Retinal pigment epithelial cell (primary cell): ENCODE measurements around the gene TNRC6C.

Experiments
- DNase-seq: peaks from one replicate; pipeline ENCODE4 v3.0.0-alpha.2; 2010; ENCODE audit warnings: low read depth
- H3K4me3 ChIP-seq: 2 replicates; pipeline ENCODE4 v1.5.1; 2011; ENCODE audit warnings: mild to moderate bottlenecking, low read length, control low read depth, moderate library complexity
- TF ChIP-seq, protein P1 (sequence below): conservative IDR thresholded peaks from 2 replicates; pipeline ENCODE4 v1.5.1; 2011; ENCODE audit warnings: low read depth, low read length, control low read depth, inconsistent platforms

TNRC6C gene

GRCh38 chr17:78144736-78145641, 186.5 kb downstream of the TNRC6C start:
- H3K4me3 ChIP-seq, result no peak overlapping the region
- DNase-seq, result no peak

GRCh38 chr17:78146471-78146869, 188.0 kb downstream of the TNRC6C start:
- no peak for DNase-seq
- TF ChIP-seq, protein P1, sequence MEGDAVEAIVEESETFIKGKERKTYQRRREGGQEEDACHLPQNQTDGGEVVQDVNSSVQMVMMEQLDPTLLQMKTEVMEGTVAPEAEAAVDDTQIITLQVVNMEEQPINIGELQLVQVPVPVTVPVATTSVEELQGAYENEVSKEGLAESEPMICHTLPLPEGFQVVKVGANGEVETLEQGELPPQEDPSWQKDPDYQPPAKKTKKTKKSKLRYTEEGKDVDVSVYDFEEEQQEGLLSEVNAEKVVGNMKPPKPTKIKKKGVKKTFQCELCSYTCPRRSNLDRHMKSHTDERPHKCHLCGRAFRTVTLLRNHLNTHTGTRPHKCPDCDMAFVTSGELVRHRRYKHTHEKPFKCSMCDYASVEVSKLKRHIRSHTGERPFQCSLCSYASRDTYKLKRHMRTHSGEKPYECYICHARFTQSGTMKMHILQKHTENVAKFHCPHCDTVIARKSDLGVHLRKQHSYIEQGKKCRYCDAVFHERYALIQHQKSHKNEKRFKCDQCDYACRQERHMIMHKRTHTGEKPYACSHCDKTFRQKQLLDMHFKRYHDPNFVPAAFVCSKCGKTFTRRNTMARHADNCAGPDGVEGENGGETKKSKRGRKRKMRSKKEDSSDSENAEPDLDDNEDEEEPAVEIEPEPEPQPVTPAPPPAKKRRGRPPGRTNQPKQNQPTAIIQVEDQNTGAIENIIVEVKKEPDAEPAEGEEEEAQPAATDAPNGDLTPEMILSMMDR, result no peak
- H3K4me3 ChIP-seq, result no peak overlapping the region

More at GRCh38 chr17:78144736-78145641, 186.5 kb downstream of the TNRC6C start:
- TF ChIP-seq, protein P1, result no peak

DNA sequence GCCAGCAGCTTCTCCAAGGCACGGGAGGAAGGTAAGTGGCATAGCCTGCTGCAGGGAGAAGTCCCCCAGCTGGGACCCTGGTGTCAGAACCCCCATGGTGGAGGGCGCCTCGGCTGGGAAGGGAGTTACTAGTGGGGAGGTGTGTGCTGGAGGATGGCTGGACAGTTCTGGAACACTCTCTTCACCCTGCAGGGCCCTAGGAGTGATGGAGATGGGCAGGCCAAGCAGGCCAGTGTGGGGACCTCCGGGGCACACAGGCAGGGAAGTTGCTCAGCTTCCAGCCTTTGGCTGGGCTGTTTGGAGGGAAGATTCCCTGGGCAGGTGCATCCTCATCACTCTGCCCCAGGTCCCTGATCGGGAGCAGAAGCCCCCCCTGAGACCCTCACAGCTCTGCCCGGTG, 188.4 kb downstream of the TNRC6C start:
- H3K4me3 ChIP-seq, result no peak overlapping the region
- TF ChIP-seq, protein P1, result no peak
- no peak for DNase-seq

- no peak overlapping the region for H3K4me3 ChIP-seq
- TF ChIP-seq, protein P1, result no peak
- no peak for DNase-seq
These were observed 189.0 kb downstream of the TNRC6C start for GRCh38 chr17:78147315-78147998.

GRCh38 chr17:78148286-78149016, 189.9 kb downstream of the TNRC6C start:
- TF ChIP-seq, protein P1, result no peak
- H3K4me3 ChIP-seq, result no peak overlapping the region
- no peak for DNase-seq

- no peak overlapping the region for H3K4me3 ChIP-seq
- DNase-seq, result no peak
- TF ChIP-seq, protein P1, result no peak
These were observed 193.1 kb downstream of the TNRC6C start for GRCh38 chr17:78151514-78152008.
